Measurements from ENCODE around the gene CERKL. TPM values are rescaled to one million over a fixed set of nuclear protein-coding genes. Genes with fewer than 3 reads are reported as not detected.
A peak's percentile ranks its signal among the peaks of the same experiment; 100 is the strongest.

The CERKL gene
- total and polyA plus RNA-seq, 12 donors = not detected

GRCh38 chr2:181679544-181679979 is 22.7 kb upstream of the CERKL start:
- 1 to 3% methylated on average over 20 of the region's 20 CpGs for WGBS, 2 donors
- TF ChIP-seq CTCF (IDR thresholded peaks at IDR 0.05) = no peak
- Histone ChIP-seq H3K27ac (no peak overlapping the region), H3K9me3 (peaks cover 0 to 4% (median 0%) of the 10 kb centered on the region in 11 donors), H3K36me3 (no peaks in the 10 kb centered on the region), H3K27me3 (peaks cover 18 to 100% (median 92%) of the 10 kb centered on the region in 7 donors), H3K4me1 (peaks cover 0 to 32% (median 12%) of the 10 kb centered on the region in 9 donors), H3K4me3 (no peak overlapping the region)
- ATAC-seq (no peak), DNase-seq (no peak)
- intact Hi-C loops (cut with DNase I) = no loop called here

DNA sequence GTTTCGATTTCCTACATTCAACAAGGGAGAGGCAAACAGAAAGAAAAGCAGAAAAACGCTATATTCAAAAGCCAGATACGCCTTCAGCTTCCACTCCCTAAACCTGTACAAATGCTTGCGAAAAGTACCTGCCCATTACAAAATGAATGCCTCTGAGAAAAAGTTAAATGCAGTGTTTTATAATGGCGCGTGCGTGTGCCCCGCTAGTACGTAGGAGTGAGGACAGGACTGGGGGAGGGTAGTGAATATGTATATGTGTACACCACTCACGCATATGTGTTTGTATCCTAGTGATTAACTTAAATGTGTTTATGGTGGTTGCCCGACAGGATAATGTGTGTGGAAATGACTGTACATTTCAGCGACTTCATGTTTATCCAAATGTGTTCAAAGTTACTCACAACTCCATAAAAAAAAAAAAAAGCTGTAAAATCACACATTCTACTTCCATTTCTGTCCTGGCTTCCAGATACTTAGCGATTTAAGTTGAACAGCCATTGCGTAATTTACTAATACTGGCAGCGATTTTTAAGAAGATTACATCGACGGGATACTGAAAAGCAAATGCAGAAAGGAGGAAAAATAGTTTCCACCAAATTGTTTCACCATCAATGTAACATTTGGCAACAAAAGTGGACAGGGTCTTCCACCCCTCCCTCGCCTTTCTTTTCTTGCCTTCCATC is 22.1 kb upstream of the CERKL start:
- intact Hi-C loops (cut with DNase I) = no loop called here
- WGBS, 2 donors = 10 to 15% methylated on average over 18 of the region's 18 CpGs
- H3K4me3 ChIP-seq = no peak overlapping the region
- no peak for DNase-seq
- ATAC-seq = no peak
- TF ChIP-seq CTCF (IDR thresholded peaks at IDR 0.05) = no peak
- H3K36me3 ChIP-seq = no peaks in the 10 kb centered on the region
- peaks cover 0 to 4% (median 0%) of the 10 kb centered on the region in 11 donors for H3K9me3 ChIP-seq
- H3K27me3 ChIP-seq = peaks cover 12 to 97% (median 89%) of the 10 kb centered on the region in 7 donors
- peaks cover 0 to 28% (median 12%) of the 10 kb centered on the region in 9 donors for H3K4me1 ChIP-seq
- H3K27ac ChIP-seq = no peak overlapping the region

- H3K4me1 ChIP-seq = peaks cover 0 to 19% (median 9%) of the 10 kb centered on the region in 9 donors
- H3K9me3 ChIP-seq = peaks cover 0 to 4% (median 0%) of the 10 kb centered on the region in 11 donors
- 6 to 7% methylated on average over 41 of the region's 41 CpGs for WGBS, 2 donors
- no peak for TF ChIP-seq CTCF (IDR thresholded peaks at IDR 0.05)
- DNase-seq (peak; percentile 53 to 70), ATAC-seq (peak; percentile 67 to 90 (median 83))
- no peak overlapping the region for H3K27ac ChIP-seq
- H3K36me3 ChIP-seq = no peaks in the 10 kb centered on the region
- H3K27me3 ChIP-seq = peaks cover 5 to 97% (median 85%) of the 10 kb centered on the region in 7 donors
- intact Hi-C loops (cut with DNase I) = no loop called here
- no peak overlapping the region for H3K4me3 ChIP-seq
Observed at GRCh38 chr2:181677912-181678586, 21.1 kb upstream of the CERKL start.

DNA sequence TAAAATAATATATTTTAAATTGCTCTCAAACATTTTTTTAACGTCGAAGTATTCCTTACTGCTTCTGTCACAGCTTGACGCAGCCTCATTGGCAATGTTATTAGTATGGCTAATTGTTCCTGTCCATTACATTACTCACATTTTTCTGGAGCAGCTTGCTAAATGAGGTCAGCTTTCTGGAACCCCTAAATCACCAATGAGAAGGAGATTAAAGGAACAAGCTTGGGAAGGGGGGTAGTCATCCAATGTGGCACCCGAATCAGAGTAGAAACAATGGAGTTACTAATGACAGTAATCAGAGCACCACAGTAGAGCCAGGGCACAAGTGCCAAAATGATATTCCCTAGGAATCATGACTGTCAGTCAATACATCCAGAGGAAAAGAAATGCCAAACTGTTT is 18.3 kb upstream of the CERKL start:
- 28 to 30% methylated on average over 4 of the region's 4 CpGs for WGBS, 2 donors
- H3K4me3 ChIP-seq = no peak overlapping the region
- H3K27ac ChIP-seq = no peak overlapping the region
- ATAC-seq (no peak), DNase-seq (no peak)
- H3K4me1 ChIP-seq = peaks cover 0 to 8% (median 0%) of the 10 kb centered on the region in 9 donors
- peaks cover 0 to 4% (median 0%) of the 10 kb centered on the region in 11 donors for H3K9me3 ChIP-seq
- H3K36me3 ChIP-seq = no peaks in the 10 kb centered on the region
- intact Hi-C loops (cut with DNase I) = no loop called here
- H3K27me3 ChIP-seq = peaks cover 0 to 90% (median 64%) of the 10 kb centered on the region in 7 donors
- TF ChIP-seq CTCF (IDR thresholded peaks at IDR 0.05) = no peak
